PC-3 (cell line): ENCODE results near the gene SERPINI2. TPM values are rescaled to one million over a fixed set of nuclear protein-coding genes. Genes with fewer than 3 reads are reported as not detected.

Experiments used
- ATAC-seq: fragments of 200-7000 bp; cut with Tn5 transposase; 2 replicates; pipeline ENCODE4 v1.9.1; 2020; ENCODE audit warnings: mild to moderate bottlenecking, moderate library complexity
- BruUV-seq: library from RNA; stranded (reverse); fragments of 400-500 nt; replicated peaks from 2 replicates; lab custom pipeline; 2021; lab: Mats Ljungman, UMichigan
- CTCF ChIA-PET: fragments of 300-600 bp; sonication (Branson Sonifier 250); formaldehyde crosslinking; loops from one replicate; lab custom pipeline; 2022; ENCODE audit warnings: antibody characterized with exemption; lab: Charles Lee
- POLR2A ChIA-PET: fragments of 300-600 bp; sonication (Branson Sonifier 250); formaldehyde crosslinking; loops from one replicate; lab custom pipeline; 2022; ENCODE audit warnings: antibody characterized with exemption; ENCODE audit not compliant: unreplicated experiment; lab: Charles Lee
- DNase-seq: peaks from one replicate; pipeline ENCODE4 v3.0.0-alpha.2; 2015
- H2AFZ ChIP-seq: fragments of 300-600 bp; sonication (generic); 2 replicates; pipeline ENCODE4 v1.6.0; 2016; ENCODE audit warnings: antibody characterized with exemption, low read length
- H3F3A ChIP-seq: fragments of 300-600 bp; sonication (generic); one replicate; pipeline ENCODE4 v1.6.0; 2017; ENCODE audit warnings: antibody characterized with exemption, low read length, control low read depth, mild to moderate bottlenecking; ENCODE audit not compliant: unreplicated experiment
- H3K27ac ChIP-seq: fragments of 300-600 bp; sonication (generic); 2 replicates; pipeline ENCODE4 v1.5.1; 2016; ENCODE audit warnings: mild to moderate bottlenecking, low read length
- H3K27me3 ChIP-seq: fragments of 300-600 bp; sonication (generic); 2 replicates; pipeline ENCODE4 v1.6.1; 2016; ENCODE audit warnings: low read length, mixed read lengths
- H3K36me3 ChIP-seq: fragments of 300-600 bp; sonication (generic); 2 replicates; pipeline ENCODE4 v1.6.1; 2016; ENCODE audit warnings: low read depth, mixed run types, low read length, mixed read lengths
- H3K4me1 ChIP-seq: fragments of 300-600 bp; sonication (generic); 2 replicates; pipeline ENCODE4 v1.5.1; 2016; ENCODE audit warnings: low read length; ENCODE audit not compliant: insufficient read depth
- H3K4me2 ChIP-seq: fragments of 300-600 bp; sonication (generic); 2 replicates; pipeline ENCODE4 v1.6.0; 2016; ENCODE audit warnings: low read length
- H3K4me3 ChIP-seq: fragments of 300-600 bp; sonication (generic); 2 replicates; pipeline ENCODE4 v1.5.1; 2016; ENCODE audit warnings: mild to moderate bottlenecking, low read length, mixed read lengths
- H3K79me2 ChIP-seq: fragments of 300-600 bp; sonication (generic); 2 replicates; pipeline ENCODE4 v1.6.1; 2017; ENCODE audit warnings: low read length, mixed read lengths
- H3K9ac ChIP-seq: fragments of 300-600 bp; sonication (generic); 2 replicates; pipeline ENCODE4 v1.6.0; 2016; ENCODE audit warnings: mild to moderate bottlenecking, low read length
- H3K9me2 ChIP-seq: fragments of 300-600 bp; sonication (generic); replicated peaks from 2 replicates; pipeline ENCODE4 v1.6.1; 2016; ENCODE audit warnings: mixed run types, low read length, mixed read lengths
- H3K9me3 ChIP-seq: fragments of 300-600 bp; sonication (generic); 2 replicates; pipeline ENCODE4 v1.6.1; 2016; ENCODE audit warnings: low read length, mixed read lengths
- H4K20me1 ChIP-seq: fragments of 300-600 bp; sonication (generic); 2 replicates; pipeline ENCODE4 v1.6.1; 2016; ENCODE audit warnings: low read length, mixed read lengths
- CTCF ChIP-seq: fragments of 300-600 bp; sonication (generic); conservative IDR thresholded peaks from 2 replicates; pipeline ENCODE4 v1.5.1; 2017; ENCODE audit warnings: antibody characterized with exemption, low read depth, mild to moderate bottlenecking, low read length
- EZH2 ChIP-seq: fragments of 300-600 bp; sonication (generic); IDR thresholded peaks from one replicate; pipeline ENCODE4 v1.6.1; 2017; ENCODE audit warnings: antibody characterized with exemption, mild to moderate bottlenecking, low read length; ENCODE audit not compliant: unreplicated experiment
- EZH2phosphoT487 ChIP-seq: fragments of 300-600 bp; sonication (generic); IDR thresholded peaks from 2 replicates; pipeline ENCODE4 v1.6.1; 2018; ENCODE audit warnings: mild to moderate bottlenecking, antibody characterized with exemption, low read length, borderline replicate concordance
- intact Hi-C: fragments of 100-400 bp; cut with micrococcal nuclease; formaldehyde crosslinking; loops from 2 replicates; pipeline ENCODE4 v1.9.0; 2023
- total RNA-seq: library from RNA; depleted of rRNA; stranded (reverse); fragments of >200 nt; gene quantifications from 2 replicates; pipeline ENCODE4 v1.2.3, GENCODE V29; 2014

SERPINI2 gene
- total RNA-seq, 1 experiment from 2014 or later: not detected

- Histone ChIP-seq H3K27ac (no peak overlapping the region), H3F3A (no peaks in the 10 kb centered on the region), H3K4me3 (no peak overlapping the region), H3K27me3 (peaks cover 13% of the 10 kb centered on the region; the same call in 1 of the 2 replicates), H3K4me1 (no peaks in the 10 kb centered on the region), H4K20me1 (no peaks in the 10 kb centered on the region), H3K4me2 (no peak overlapping the region), H3K9me2 (no peaks in the 10 kb centered on the region), H3K9me3 (no peaks in the 10 kb centered on the region), H3K79me2 (no peaks in the 10 kb centered on the region), H3K36me3 (no peaks in the 10 kb centered on the region), H2AFZ (no peak overlapping the region), H3K9ac (no peak overlapping the region)
- ChIA-PET POLR2A (no interaction called here), CTCF (no interaction called here)
- DNase-seq: no peak
- ATAC-seq: no peak
- TF ChIP-seq EZH2phosphoT487 (no peak), EZH2 (no peak), CTCF (no peak)
- no TSS peak for BruUV-seq
- intact Hi-C loops: no loop called here
Measured at GRCh38 chr3:167469381-167469780, 4.5 kb downstream of the SERPINI2 start.

GRCh38 chr3:167467848-167468611 is 5.8 kb downstream of the SERPINI2 start:
- H4K20me1 ChIP-seq: no peaks in the 10 kb centered on the region
- no peak overlapping the region for H3K9ac ChIP-seq
- no peak for DNase-seq
- no peak overlapping the region for H2AFZ ChIP-seq
- no peaks in the 10 kb centered on the region for H3K9me2 ChIP-seq
- H3K79me2 ChIP-seq: no peaks in the 10 kb centered on the region
- no peak overlapping the region for H3K4me2 ChIP-seq
- H3F3A ChIP-seq: no peaks in the 10 kb centered on the region
- no peaks in the 10 kb centered on the region for H3K4me1 ChIP-seq
- no peaks in the 10 kb centered on the region for H3K36me3 ChIP-seq
- TF ChIP-seq CTCF: no peak
- no peak for TF ChIP-seq EZH2
- TF ChIP-seq EZH2phosphoT487: no peak
- ChIA-PET POLR2A (interaction anchor here (0.6 kb wide), 1 partner anchor 419 kb away, joined by 3 read pairs; no protein-coding TSS in a partner anchor), CTCF (no interaction called here)
- H3K27me3 ChIP-seq: 0 out of 2 replicates have a peak, but pooled peaks cover 10% of the 10 kb centered on the region
- no peak for ATAC-seq
- BruUV-seq: no TSS peak
- H3K4me3 ChIP-seq: no peak overlapping the region
- no peaks in the 10 kb centered on the region for H3K9me3 ChIP-seq
- intact Hi-C loops: no loop called here
- H3K27ac ChIP-seq: no peak overlapping the region

- Histone ChIP-seq H3K4me1 (no peaks in the 10 kb centered on the region), H3F3A (no peaks in the 10 kb centered on the region), H3K27me3 (0 out of 2 replicates have a peak, but pooled peaks cover 10% of the 10 kb centered on the region), H3K9ac (no peak overlapping the region), H3K9me2 (no peaks in the 10 kb centered on the region), H2AFZ (no peak overlapping the region), H3K27ac (no peak overlapping the region), H3K9me3 (no peaks in the 10 kb centered on the region), H3K36me3 (no peaks in the 10 kb centered on the region), H4K20me1 (no peaks in the 10 kb centered on the region), H3K4me3 (no peak overlapping the region), H3K79me2 (no peaks in the 10 kb centered on the region), H3K4me2 (no peak overlapping the region)
- no peak for DNase-seq
- intact Hi-C loops: no loop called here
- no TSS peak for BruUV-seq
- ChIA-PET POLR2A (no interaction called here), CTCF (no interaction called here)
- no peak for ATAC-seq
- TF ChIP-seq EZH2phosphoT487 (no peak), EZH2 (no peak), CTCF (no peak)
Measured at GRCh38 chr3:167466966-167467365, 6.9 kb downstream of the SERPINI2 start.
